ENCODE results near the gene ING2.

DNA sequence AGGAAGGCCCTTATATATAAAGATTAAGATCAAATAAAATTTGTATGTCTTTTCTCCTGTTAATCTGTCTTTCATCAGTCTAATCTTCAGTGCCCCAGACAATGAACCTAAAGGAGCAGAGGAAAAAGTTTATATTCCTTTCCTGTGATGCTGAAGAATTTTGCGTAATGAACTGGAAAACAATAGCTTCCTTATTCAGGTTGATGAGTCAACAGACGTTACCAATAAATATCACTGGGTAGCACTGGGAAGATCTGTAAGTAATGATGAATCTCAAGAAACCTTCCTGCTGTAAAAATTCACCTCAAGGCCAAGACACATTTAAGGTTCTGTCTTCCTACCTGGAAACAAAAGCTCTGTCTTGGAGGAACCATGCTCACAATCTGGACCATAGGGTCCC lies 34.9 kb upstream of the ING2 start:
- TF ChIP-seq, protein P1, sequence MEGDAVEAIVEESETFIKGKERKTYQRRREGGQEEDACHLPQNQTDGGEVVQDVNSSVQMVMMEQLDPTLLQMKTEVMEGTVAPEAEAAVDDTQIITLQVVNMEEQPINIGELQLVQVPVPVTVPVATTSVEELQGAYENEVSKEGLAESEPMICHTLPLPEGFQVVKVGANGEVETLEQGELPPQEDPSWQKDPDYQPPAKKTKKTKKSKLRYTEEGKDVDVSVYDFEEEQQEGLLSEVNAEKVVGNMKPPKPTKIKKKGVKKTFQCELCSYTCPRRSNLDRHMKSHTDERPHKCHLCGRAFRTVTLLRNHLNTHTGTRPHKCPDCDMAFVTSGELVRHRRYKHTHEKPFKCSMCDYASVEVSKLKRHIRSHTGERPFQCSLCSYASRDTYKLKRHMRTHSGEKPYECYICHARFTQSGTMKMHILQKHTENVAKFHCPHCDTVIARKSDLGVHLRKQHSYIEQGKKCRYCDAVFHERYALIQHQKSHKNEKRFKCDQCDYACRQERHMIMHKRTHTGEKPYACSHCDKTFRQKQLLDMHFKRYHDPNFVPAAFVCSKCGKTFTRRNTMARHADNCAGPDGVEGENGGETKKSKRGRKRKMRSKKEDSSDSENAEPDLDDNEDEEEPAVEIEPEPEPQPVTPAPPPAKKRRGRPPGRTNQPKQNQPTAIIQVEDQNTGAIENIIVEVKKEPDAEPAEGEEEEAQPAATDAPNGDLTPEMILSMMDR (tag by site-specific recombination; IDR thresholded peaks at IDR 0.05), result no peak
- TF ChIP-seq, protein P2, sequence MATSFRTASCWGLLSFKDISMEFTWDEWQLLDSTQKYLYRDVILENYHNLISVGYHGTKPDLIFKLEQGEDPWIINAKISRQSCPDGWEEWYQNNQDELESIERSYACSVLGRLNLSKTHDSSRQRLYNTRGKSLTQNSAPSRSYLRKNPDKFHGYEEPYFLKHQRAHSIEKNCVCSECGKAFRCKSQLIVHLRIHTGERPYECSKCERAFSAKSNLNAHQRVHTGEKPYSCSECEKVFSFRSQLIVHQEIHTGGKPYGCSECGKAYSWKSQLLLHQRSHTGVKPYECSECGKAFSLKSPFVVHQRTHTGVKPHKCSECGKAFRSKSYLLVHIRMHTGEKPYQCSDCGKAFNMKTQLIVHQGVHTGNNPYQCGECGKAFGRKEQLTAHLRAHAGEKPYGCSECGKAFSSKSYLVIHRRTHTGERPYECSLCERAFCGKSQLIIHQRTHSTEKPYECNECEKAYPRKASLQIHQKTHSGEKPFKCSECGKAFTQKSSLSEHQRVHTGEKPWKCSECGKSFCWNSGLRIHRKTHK (tag by site-specific recombination; IDR thresholded peaks at IDR 0.05), result no peak
- no peak for TF ChIP-seq ZNF350 (tag by site-specific recombination; IDR thresholded peaks at IDR 0.05)
- TF ChIP-seq, protein P3, sequence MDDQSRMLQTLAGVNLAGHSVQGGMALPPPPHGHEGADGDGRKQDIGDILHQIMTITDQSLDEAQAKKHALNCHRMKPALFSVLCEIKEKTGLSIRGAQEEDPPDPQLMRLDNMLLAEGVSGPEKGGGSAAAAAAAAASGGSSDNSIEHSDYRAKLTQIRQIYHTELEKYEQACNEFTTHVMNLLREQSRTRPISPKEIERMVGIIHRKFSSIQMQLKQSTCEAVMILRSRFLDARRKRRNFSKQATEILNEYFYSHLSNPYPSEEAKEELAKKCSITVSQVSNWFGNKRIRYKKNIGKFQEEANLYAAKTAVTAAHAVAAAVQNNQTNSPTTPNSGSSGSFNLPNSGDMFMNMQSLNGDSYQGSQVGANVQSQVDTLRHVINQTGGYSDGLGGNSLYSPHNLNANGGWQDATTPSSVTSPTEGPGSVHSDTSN (CRISPR knock-in tag; IDR thresholded peaks at IDR 0.05), result no peak
- no peak for TF ChIP-seq YY1 (tag by site-specific recombination; IDR thresholded peaks at IDR 0.05)
- TF ChIP-seq GFI1B (tag by site-specific recombination; IDR thresholded peaks at IDR 0.05), result no peak
- TF ChIP-seq, protein P4, sequence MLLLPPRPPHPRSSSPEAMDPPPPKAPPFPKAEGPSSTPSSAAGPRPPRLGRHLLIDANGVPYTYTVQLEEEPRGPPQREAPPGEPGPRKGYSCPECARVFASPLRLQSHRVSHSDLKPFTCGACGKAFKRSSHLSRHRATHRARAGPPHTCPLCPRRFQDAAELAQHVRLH (tag by site-specific recombination; IDR thresholded peaks at IDR 0.05), result no peak
- TF ChIP-seq ZNF768 (tag by site-specific recombination; IDR thresholded peaks at IDR 0.05), result no peak

Measured in HEK293 (cell line).